ENCODE results near the gene CORO2A. TPM values are rescaled to one million over a fixed set of nuclear protein-coding genes. Genes with fewer than 3 reads are reported as not detected.

The CORO2A gene
- polyA plus RNA-seq, 1 of the 3 experiments (the other 2 are of a cell fraction): 2.3 TPM

DNA sequence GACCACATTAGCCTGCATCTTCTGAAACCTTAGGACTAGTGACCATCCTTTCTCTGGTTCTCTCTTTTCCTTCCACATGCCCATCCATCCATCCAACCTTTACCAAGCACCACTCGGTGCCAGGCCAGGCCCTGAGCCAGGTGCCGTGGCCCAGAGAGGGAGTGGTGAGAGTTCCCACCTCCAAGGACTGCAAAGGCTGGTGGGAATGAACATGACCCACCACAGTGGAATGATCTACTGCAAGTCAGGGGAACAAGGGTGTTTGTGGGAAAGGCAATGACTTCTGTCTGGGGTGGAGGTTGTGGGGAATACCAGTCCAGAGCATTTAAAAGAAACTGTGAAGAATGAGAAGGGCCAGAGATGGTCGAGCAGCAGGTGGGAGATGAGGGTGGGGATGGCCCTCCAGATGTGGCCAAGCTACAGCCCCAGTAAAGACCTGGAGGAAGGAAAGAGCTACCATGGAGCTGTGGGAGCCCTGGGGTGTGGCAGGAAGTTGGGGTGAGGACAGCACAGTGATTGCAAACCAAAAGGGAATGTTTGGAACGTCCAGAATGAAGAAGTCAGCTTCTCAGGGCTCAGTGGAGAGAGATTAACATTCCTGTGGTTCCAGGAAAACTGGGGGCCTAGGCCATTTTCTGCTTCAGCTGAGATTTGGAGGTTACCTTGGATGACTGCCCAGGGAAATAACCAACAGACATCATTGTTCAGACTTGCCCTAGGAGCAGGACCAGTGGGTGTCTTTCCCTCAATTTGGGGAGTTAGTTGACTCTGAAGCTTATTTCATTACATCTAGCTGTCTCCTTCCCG lies 30.7 kb upstream of the CORO2A start (continued):
- TF ChIP-seq RXRA (IDR thresholded peaks at IDR 0.05; ENCODE audit: borderline replicate concordance, low read depth): peak; percentile 88
- TF ChIP-seq USF1 (IDR thresholded peaks at IDR 0.05; ENCODE audit: borderline replicate concordance, low read depth): 0 out of 2 replicates have a peak, but pooled peaks have one; percentile 9
- TF ChIP-seq, protein P1, sequence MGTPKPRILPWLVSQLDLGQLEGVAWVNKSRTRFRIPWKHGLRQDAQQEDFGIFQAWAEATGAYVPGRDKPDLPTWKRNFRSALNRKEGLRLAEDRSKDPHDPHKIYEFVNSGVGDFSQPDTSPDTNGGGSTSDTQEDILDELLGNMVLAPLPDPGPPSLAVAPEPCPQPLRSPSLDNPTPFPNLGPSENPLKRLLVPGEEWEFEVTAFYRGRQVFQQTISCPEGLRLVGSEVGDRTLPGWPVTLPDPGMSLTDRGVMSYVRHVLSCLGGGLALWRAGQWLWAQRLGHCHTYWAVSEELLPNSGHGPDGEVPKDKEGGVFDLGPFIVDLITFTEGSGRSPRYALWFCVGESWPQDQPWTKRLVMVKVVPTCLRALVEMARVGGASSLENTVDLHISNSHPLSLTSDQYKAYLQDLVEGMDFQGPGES (IDR thresholded peaks at IDR 0.05; ENCODE audit: low read depth, low read length): no peak

GRCh38 chr9:98220911-98221310 lies 28.5 kb upstream of the CORO2A start:
- H2AFZ ChIP-seq (ENCODE audit: low read depth): no peak overlapping the region
- TF ChIP-seq GATA2 (CRISPR knock-in tag; IDR thresholded peaks at IDR 0.05) (no peak), SIN3A (IDR thresholded peaks at IDR 0.05; ENCODE audit: borderline replicate concordance, low read depth, low read length) (no peak), FOSL2 (IDR thresholded peaks at IDR 0.05; ENCODE audit: borderline replicate concordance, low read depth) (no peak), USF2 (IDR thresholded peaks at IDR 0.05; ENCODE audit: borderline replicate concordance, low read depth, low read length) (no peak), FOXJ3 (CRISPR knock-in tag; IDR thresholded peaks at IDR 0.05) (no peak), EP300 (IDR thresholded peaks at IDR 0.05; ENCODE audit: borderline replicate concordance in 1 of 2, low read depth in 1 of 2, low read length in 1 of 2) (no peak), TCF12 (IDR thresholded peaks at IDR 0.05) (no peak), USF1 (IDR thresholded peaks at IDR 0.05; ENCODE audit: borderline replicate concordance, low read depth) (no peak), MXI1 (IDR thresholded peaks at IDR 0.05; ENCODE audit: low read depth, low read length) (no peak), EZH2phosphoT487 (IDR thresholded peaks at IDR 0.05; ENCODE audit: borderline replicate concordance, low read depth) (no peak), MEF2A (IDR thresholded peaks at IDR 0.05; ENCODE audit: borderline replicate concordance, low read depth) (no peak), ZBTB33 (IDR thresholded peaks at IDR 0.05; ENCODE audit: borderline replicate concordance, low read depth) (no peak), JUND (IDR thresholded peaks at IDR 0.05) (no peak), SMC3 (IDR thresholded peaks at IDR 0.05; ENCODE audit: low read depth, low read length) (no peak), GABPA (IDR thresholded peaks at IDR 0.05; ENCODE audit: low read depth) (no peak)
- TF ChIP-seq, protein P2, sequence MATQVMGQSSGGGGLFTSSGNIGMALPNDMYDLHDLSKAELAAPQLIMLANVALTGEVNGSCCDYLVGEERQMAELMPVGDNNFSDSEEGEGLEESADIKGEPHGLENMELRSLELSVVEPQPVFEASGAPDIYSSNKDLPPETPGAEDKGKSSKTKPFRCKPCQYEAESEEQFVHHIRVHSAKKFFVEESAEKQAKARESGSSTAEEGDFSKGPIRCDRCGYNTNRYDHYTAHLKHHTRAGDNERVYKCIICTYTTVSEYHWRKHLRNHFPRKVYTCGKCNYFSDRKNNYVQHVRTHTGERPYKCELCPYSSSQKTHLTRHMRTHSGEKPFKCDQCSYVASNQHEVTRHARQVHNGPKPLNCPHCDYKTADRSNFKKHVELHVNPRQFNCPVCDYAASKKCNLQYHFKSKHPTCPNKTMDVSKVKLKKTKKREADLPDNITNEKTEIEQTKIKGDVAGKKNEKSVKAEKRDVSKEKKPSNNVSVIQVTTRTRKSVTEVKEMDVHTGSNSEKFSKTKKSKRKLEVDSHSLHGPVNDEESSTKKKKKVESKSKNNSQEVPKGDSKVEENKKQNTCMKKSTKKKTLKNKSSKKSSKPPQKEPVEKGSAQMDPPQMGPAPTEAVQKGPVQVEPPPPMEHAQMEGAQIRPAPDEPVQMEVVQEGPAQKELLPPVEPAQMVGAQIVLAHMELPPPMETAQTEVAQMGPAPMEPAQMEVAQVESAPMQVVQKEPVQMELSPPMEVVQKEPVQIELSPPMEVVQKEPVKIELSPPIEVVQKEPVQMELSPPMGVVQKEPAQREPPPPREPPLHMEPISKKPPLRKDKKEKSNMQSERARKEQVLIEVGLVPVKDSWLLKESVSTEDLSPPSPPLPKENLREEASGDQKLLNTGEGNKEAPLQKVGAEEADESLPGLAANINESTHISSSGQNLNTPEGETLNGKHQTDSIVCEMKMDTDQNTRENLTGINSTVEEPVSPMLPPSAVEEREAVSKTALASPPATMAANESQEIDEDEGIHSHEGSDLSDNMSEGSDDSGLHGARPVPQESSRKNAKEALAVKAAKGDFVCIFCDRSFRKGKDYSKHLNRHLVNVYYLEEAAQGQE (IDR thresholded peaks at IDR 0.05; ENCODE audit: low read depth, low read length): no peak
- TF ChIP-seq, protein P3, sequence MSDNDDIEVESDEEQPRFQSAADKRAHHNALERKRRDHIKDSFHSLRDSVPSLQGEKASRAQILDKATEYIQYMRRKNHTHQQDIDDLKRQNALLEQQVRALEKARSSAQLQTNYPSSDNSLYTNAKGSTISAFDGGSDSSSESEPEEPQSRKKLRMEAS (IDR thresholded peaks at IDR 0.05; ENCODE audit: low read depth): no peak

More at GRCh38 chr9:98220911-98221310, 28.5 kb upstream of the CORO2A start:
- H3K4me2 ChIP-seq: no peak overlapping the region
- H3K9me3 ChIP-seq: no peaks in the 10 kb centered on the region
- H3F3A ChIP-seq (replicated peaks; ENCODE audit: insufficient read depth): peaks cover 4% of the 10 kb centered on the region
- H3K36me3 ChIP-seq (replicated peaks in 1 of 2; ENCODE audit: control insufficient read depth in 1 of 2, insufficient read depth in 2 of 2, low read length in 1 of 2): peaks cover 0 to 2% of the 10 kb centered on the region in 2 experiments
- no peaks in the 10 kb centered on the region for H3K79me2 ChIP-seq (ENCODE audit: insufficient read depth)
- ChIA-PET POLR2A (interaction anchor here (0.6 kb wide), 1 partner anchor 12 kb away, joined by 3 read pairs; no protein-coding TSS in a partner anchor), CTCF (interaction anchor here (0.7 to 1.7 kb wide), 4 partner anchors 15 to 328 kb away, joined by 3 to 5 read pairs (median 4); partner anchors contain the start of gene TRIM14)
- no peaks in the 10 kb centered on the region for H3K27me3 ChIP-seq (ENCODE audit: insufficient read depth)
- H3K9me2 ChIP-seq: no peaks in the 10 kb centered on the region
- peaks cover 4 to 14% of the 10 kb centered on the region in 2 experiments; a peak in 3 of 4 replicates for H3K4me1 ChIP-seq (ENCODE audit: control insufficient read depth in 1 of 2, insufficient read depth in 2 of 2, low read depth in 1 of 2, low read length in 1 of 2)
- 97% methylated on average over 6 of the region's 21 CpGs for WGBS (ENCODE audit: low lambda C conversion rate)
- no peak overlapping the region for H3K9ac ChIP-seq
- no peak overlapping the region for H3K4me3 ChIP-seq (ENCODE audit: low read depth in 2 of 2, low read length in 1 of 2)
- H4K20me1 ChIP-seq (ENCODE audit: insufficient read depth): no peaks in the 10 kb centered on the region
- H3K27ac ChIP-seq (ENCODE audit: low read depth in 2 of 2, low read length in 1 of 2): no peak overlapping the region
- no peak for DNase-seq
